SK-N-MC (cell line): ENCODE data around the gene CAPN3.

ENCODE experiments used
- EZH2 ChIP-seq: fragments of 200-600 bp; sonication (generic); IDR thresholded peaks from one replicate; pipeline ENCODE4 v1.6.1; 2017; ENCODE audit warnings: antibody characterized with exemption
- FOXP2 ChIP-seq: optimal IDR thresholded peaks from 2 replicates; pipeline ENCODE3; 2011; ENCODE audit warnings: mild to moderate bottlenecking, moderate library complexity; ENCODE audit not compliant: insufficient read depth; ENCODE audit errors: extremely low read length, control extremely low read depth

GRCh38 chr15:42355291-42355690, 4.0 kb upstream of the CAPN3 start:
- TF ChIP-seq EZH2: no peak
- no peak for TF ChIP-seq FOXP2
